Non-pigmented ciliary epithelial cell (primary cell): ENCODE data around the gene RABGAP1L.
"Not testable (repeated sequence)": the region's sequence is repeated elsewhere in the genome, so short reads cannot be mapped to it uniquely, and the experiment has no call there.

Source experiments
- DNase-seq: peaks from one replicate; pipeline ENCODE4 v3.0.0-alpha.2; 2010; ENCODE audit warnings: low read depth

The RABGAP1L gene

GRCh38 chr1:174576120-174576519 lies 416.8 kb downstream of the RABGAP1L start:
- DNase-seq: not testable (repeated sequence)

- no peak for DNase-seq
Measured at GRCh38 chr1:174577681-174578080, 418.4 kb downstream of the RABGAP1L start.

DNA sequence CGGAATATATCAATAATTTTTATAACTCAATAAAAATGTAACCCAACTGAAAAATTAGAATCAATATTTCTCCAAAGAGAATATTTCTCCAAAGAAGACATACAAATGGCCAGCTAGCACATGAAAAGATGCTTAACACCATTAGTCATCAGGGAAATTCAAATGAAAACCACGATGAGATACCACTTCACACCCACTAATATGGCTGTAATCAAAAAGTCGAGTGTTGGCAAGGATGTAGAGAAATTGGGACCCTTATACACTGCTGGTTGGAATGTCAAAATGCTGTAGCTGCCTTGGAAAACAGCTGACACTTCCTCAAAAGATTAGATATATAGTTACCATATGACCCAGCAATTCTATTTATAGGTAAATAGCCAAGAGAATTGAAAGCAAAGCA lies 421.5 kb downstream of the RABGAP1L start:
- DNase-seq: no peak

DNA sequence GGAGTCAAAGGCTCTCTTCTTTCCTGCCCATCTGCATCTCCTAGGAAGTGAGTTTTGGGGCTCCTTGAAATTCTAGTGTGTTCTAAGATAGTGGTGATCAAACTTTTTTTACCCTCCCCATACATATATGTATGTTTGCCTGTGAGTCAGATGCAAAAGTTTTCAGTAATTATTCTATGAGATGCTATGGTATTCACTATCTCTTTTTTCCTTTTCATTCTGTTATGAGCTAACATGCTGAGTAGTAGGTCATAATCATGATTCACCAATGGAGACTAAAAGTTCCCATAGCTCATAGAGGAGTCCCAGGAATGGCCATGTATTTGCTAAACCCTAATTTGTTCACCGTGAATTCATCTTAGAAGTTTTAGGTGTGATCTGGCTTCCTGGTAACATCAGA lies 424.0 kb downstream of the RABGAP1L start:
- no peak for DNase-seq

DNA sequence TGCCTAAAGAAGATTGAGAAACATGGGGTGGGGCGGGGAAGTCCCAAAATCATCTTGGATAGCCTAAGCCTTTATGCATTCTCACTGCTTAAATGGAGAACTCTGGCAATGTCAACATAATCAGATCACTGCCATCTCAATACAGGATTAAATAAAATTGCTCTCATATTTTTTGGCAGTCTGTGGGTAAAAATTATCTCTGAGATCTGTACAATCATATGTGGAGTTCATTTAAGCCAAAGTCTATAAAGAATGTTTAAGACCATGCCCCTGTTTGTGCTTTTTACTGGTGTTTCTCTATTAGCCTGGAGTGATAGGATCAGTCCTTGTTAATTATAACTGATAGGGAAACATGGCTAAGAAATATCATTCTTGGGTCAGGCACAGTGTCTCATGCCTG lies 424.8 kb downstream of the RABGAP1L start:
- no peak for DNase-seq

GRCh38 chr1:174588618-174589017 lies 429.3 kb downstream of the RABGAP1L start:
- DNase-seq: not testable (repeated sequence)

DNA sequence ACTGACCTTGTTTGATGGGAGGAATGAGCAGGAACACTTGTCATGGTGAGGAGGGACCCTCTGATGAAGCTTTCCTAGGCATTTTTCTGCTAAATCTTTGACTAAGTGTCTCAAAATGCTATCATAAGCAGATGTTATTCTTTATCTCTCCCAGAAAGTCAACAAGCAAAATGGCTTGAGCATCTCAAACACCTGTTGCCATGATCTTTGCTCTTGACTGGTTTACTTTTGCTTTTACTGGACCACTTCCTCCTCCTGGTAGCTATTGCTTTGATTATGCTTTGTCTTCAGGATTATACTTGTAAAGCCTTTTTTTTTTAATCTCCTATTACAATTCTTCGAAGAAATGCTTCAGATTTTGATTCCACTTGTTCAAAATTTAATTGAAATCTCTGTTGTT lies 445.9 kb downstream of the RABGAP1L start:
- no peak for DNase-seq

GRCh38 chr1:174606471-174606870 lies 447.2 kb downstream of the RABGAP1L start:
- no peak for DNase-seq

DNA sequence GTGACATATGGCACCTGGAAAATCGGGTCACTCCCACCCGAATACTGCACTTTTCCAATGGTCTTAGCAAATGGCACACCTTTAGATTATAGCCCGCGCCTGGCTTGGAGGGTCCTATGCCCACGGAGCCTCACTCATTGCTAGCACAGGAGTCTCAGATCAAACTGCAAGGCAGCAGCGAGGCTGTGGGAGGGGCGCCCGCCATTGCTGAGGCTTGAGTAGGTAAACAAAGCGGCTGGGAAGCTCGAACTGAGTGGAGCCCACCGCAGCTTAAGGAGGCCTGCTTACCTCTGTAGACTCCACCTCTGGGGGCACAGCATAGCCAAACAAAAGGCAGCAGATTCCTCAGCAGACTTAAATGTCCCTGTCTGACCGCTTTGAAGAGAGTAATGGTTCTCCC lies 458.6 kb downstream of the RABGAP1L start:
- DNase-seq: not testable (repeated sequence)

- DNase-seq: no peak
Measured at GRCh38 chr1:174623324-174624035, 464.2 kb downstream of the RABGAP1L start.

GRCh38 chr1:174626031-174627025 lies 467.0 kb downstream of the RABGAP1L start:
- DNase-seq: peak; percentile 65

GRCh38 chr1:174637487-174637886 lies 478.2 kb downstream of the RABGAP1L start:
- DNase-seq: no peak

- DNase-seq: no peak
Measured at GRCh38 chr1:174639461-174639860, 480.1 kb downstream of the RABGAP1L start.

DNA sequence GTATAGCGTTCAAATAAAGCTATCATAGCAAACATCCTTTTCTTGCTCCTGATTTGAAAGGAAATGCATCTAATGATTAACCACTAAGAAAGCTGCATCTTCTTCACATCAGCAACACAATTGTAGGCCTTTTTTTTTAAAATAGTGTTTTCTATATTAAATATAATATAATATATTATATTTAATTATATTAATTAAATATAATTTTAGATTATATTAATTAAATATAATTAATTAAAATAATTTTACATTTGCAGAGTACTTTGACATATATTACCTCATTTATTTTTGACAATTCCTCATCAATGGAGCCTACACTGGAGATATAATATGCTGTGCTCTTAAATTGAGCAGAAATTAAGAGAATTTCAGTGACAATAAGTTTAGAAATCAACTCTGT lies 481.5 kb downstream of the RABGAP1L start:
- no peak for DNase-seq

DNA sequence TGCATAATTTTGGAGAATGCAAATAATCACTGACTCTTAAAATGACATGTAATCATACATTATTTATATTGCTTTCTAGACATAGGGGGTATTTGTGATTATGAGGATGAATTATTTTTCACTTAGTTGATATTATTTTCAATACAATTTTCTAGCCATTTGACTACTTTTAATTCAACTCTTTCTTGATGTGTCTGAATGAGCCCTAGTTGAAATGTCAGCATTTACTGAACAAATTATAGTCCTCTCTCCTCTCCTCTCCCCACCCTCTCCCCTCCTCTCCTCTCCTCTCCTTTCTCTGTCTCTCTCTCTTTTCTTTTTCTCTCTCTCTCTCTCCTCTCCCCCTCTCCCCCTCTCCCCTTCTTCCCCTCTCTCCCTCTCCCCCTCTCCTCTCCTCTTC lies 483.1 kb downstream of the RABGAP1L start:
- DNase-seq: no peak

DNA sequence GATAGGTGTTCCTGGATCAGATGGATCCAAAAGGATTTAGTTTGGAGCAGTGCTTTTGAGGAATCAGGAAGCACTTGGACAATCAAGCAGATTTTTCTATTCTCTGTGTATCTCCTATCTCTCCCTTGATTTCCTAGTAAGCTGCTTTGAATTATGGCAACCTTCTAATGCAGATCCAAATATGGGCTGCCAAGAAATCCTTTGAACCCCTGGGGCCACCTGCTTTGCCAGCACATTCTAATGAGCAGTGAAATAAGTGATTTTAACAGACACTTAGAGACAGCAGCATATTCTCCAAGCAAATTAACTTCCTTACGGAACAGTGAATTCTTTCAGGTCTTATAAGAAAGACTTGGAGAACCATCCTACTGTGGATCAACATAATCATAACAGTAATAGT lies 483.9 kb downstream of the RABGAP1L start:
- no peak for DNase-seq

DNA sequence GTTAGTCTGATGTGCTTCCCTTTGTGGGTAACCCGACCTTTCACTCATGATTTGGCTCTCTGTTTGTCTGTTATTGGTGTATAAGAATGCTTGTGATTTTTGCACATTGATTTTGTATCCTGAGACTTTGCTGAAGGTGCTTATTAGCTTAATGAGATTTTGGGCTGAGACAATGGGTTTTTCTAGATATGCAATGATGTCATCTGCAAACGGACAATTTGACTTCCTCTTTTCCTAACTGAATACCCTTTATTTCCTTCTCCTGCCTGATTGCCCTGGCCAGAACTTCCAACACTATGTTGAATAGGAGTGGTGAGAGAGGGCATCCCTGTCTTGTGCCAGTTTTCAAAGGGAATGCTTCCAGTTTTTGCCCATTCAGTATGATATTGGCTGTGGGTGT lies 490.3 kb downstream of the RABGAP1L start:
- DNase-seq: not testable (repeated sequence)

DNA sequence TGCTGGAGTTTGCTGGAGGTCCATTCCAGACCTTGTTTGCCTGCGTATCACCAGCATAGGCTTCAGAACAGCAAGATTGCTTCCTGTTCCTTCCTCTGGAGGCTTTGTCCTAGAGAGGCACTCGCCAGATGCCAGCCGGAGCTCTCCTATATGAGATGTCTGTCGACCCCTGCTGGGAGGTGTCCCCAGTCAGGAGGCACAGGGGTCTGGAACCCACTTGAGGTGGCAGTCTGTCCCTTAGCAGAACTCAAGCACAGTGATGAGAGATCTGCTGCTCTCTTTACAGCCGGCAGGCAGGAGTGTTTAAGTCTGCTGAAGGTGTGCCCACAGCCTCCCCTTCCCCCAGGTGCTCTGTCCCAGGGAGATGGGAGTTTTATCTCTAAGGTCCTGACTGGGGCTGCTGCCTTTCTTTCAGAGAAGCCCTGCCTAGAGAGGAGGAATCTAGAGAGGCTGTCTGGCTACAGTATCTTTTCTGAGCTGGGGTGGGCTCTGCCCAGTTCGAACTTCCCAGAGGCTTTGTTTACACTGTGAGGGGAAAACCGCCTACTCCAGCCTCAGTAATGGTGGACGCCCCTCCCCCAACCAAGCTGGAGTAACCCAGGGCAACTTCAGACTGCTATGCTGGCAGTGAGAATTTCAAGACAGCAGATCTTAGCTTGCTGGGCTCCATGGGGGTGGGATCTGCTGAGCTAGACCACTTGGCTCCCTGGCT lies 493.4 kb downstream of the RABGAP1L start:
- DNase-seq: no peak

GRCh38 chr1:174654560-174654959 lies 495.2 kb downstream of the RABGAP1L start:
- no peak for DNase-seq

DNA sequence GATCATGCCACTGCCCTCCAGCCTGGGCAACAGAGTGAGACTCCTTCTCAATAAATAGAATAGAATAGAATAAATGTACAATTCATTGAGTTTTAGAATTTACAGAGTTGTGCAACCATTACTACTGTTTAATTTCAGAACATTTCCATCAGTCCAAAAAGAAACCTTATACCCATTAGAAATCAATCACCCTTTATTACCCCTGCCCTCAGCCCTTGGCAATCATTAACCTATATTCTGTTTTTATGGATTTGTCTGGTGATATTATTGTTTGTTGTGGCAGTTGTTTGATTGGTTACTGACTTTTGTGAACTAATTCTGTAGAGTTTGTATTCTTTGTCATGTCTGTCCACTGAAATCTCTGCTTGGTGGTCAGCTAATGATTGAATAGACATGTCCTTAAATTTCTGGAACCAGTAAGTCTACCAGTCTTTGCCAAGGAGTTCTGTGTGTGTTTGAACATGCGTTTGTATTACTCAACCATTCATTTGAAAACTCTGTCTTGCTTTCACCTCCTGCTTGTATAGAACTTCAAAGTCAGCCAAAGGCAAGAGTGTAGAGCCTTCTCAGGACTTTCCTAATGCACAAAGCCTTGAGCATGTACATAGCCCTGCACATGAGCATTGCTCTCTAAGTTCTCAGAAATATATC lies 497.2 kb downstream of the RABGAP1L start:
- no peak for DNase-seq

DNA sequence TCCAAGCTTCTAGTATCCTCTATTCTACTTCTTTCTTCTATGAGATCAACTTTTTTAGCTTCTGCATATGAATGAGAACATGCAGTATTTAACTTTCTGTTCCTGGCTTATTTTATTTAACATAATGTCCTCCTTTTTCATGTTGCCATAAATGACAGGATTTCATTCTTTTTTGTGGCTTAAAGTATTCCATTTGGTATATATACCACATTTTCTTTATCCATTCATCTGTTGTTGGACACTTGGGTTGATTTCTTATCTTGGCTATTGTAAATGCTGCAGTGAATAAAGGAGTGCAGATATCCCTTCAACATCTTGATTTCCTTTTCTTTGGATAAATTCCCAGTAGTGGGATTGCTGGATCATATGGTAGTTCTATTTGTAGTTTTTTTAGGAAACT lies 498.1 kb downstream of the RABGAP1L start:
- DNase-seq: no peak

GRCh38 chr1:174657893-174658292 lies 498.6 kb downstream of the RABGAP1L start:
- DNase-seq: no peak
